GM18861 (cell line): ENCODE measurements around the gene NUB1.

ENCODE experiments used
- ATAC-seq: cut with Tn5 transposase; IDR thresholded peaks from one replicate; pipeline ENCODE4 v1.9.1; 2021; ENCODE audit not compliant: unreplicated experiment

The NUB1 gene

GRCh38 chr7:151312831-151313809 lies 28.5 kb upstream of the NUB1 start:
- no peak for ATAC-seq

- no peak for ATAC-seq
These were observed 27.8 kb upstream of the NUB1 start for GRCh38 chr7:151313857-151314256.

DNA sequence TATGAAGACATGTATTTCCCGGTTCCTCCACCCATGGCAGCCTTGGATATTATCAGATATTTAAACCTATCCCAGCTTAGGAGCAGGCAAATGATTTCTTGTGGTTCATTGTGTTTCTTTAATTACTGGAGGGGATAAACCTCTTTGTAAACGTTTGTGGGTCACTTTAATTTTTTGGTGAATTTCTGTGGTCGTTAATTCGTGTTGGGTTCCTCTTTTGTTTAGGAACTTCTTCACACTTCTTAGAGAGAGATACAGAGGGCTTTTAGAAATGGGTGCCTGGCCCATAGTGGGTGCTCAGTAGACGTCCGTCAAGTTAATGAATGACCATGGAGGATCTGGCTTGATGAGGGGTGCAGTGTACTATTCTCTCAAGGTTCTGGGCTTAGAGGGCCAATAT lies 27.2 kb upstream of the NUB1 start:
- no peak for ATAC-seq

DNA sequence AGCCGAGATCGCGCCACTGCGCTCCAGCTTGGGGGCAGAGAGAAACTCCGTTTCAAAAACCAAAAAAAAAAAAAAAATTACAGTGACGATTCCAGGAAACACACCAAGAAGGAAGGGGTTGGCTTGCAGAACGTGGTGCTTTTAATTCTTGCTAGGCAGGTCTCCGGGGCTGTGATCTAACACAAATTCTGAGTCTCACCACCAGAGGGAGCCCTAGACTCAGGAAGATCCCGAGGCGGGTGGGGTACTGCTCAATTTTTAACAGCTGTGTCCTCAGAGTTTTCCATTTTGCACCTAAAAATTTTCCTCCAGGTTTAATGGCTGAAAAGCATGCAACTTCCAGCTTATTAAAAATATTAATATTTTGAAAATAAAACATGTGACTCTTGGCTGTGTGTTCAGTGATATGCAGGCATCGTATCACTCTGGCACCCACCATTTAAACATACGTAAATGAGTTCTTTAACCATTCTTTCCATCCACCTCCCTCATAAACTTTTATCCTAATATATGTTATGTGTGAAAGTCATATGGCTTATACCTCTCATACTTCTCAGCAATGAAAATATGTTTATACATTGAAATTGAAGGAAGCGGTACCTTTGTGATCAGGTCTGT lies 26.5 kb upstream of the NUB1 start:
- no peak for ATAC-seq

DNA sequence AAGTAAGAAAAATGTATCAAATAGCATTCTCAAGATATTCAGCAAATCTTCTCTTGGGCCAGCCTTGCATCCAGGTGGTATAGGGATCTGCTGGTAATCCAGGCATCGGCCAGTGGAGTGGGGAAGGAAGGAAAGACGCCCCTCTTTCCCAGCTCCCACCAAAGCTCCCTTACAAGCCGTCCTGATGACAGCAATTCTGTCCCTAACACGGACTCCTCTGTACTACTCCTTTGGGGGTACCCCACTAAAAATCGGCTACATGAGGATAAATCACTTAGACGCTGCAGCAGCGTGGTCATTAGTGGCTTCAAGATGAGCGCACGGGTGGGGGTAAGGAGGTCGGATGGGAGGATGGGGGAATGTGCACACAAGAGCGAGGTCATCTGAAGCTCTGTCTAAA lies 24.7 kb upstream of the NUB1 start:
- no peak for ATAC-seq

- no peak for ATAC-seq
These were observed 23.7 kb upstream of the NUB1 start for GRCh38 chr7:151317936-151318335.

GRCh38 chr7:151319189-151319588 lies 22.4 kb upstream of the NUB1 start:
- no peak for ATAC-seq

DNA sequence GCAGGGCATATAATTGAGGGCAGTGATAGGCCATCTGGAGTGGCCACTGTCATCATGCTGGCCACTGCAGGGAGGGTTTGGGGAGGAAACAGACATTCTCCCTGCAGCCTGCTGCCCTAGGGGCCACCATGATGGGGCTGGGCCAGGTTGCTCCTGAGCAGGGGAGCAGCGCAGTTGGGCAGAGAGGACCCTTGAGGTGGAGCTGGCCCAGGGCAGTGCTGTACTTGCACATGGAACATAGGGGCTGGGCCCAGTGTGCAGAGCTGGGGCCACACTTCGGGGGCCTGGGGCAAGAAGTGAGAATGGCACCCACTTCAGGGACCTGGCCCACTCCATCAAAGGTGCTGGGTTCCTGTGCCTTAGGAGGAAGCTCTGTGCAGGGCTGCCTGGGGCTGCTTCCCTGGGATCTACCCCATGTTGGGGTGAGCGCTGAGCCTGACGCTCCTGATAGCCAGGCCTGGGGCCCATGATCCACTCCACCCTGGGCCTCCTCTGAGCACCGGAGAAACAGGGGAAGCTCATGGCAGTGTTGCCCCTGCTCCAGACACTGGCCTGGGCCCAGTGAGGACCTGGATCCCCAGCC lies 21.3 kb upstream of the NUB1 start:
- no peak for ATAC-seq

DNA sequence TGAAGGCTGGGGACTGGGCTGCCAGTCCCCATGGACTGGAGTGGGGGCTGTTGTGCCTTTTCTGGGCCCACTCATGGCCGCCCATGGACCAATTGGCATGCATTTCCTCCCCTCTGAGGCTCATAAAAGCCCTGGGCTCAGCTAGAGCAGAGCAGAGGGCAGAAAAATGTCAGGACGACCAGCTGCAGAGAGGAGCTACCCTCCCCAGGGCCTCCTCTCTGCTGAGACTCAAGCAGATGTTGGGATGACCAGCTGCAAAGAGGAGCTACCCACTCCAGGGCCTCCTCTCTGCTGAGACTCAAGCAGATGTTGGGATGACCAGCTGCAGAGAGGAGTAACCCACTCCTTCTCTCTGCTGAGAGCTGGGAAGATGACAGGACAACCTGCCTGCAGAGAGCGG lies 20.3 kb upstream of the NUB1 start:
- ATAC-seq, result no peak

GRCh38 chr7:151322906-151323305 lies 18.7 kb upstream of the NUB1 start:
- no peak for ATAC-seq

DNA sequence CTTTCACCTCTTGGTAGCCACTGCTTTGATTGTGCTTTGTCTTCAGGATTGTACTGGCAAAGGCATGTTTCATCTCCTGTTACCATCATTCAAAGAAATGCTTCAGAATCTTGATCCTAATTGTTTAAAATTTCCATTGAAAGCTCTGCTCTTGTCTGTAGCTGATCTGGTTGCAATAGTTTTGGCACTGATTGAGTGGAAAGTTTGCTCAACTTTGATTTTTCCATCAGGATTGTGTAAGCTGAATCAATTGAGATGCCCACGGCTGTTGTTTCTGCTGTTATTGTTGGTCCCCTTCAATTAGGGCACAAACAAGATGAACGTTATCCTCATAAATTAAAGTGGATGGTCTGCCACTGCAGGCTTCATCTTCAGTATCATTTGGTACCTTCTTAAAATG lies 14.6 kb upstream of the NUB1 start:
- ATAC-seq, result no peak

- ATAC-seq, result no peak
These were observed 14.0 kb upstream of the NUB1 start for GRCh38 chr7:151327659-151328058.

DNA sequence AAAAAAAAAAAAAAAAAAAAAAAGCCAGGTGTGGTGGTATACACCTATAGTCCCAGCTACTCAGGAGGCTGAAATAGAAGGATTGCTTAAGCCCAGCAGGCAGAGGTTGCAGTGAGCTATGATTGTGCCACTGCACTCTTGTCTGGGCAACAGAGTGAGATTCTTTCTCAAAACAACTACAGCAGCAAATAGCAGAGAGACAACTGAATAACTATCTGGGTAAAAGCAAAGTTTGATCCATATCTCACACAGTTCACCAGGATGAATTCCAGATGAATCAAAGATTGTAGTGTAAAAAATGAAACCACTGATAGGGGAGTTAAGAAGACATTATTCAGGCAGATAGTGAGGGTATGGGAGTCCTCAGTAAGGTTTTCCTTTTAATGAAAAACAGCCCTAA lies 11.4 kb upstream of the NUB1 start:
- no peak for ATAC-seq

- ATAC-seq, result no peak
These were observed 11.0 kb upstream of the NUB1 start for GRCh38 chr7:151330661-151331060.

DNA sequence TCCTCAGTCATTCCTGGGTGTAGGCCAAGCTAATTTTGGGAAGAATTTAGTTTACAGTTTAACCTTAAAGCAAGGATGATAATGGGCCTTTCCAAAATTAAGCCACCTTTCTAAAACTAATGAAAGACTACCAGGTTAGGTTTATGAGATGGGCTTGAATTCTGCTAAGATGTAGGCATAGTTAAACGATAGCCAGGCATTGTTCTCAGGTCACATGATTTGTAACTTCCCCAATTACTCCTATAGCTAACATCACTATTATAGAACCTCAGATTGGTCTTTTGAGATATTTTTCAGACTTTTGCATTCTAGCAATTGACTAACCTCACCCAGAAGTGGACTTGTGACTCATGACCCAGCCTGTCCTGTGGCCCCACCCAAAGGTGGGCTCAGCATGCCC lies 7.0 kb upstream of the NUB1 start:
- ATAC-seq, result no peak

GRCh38 chr7:151336027-151336708 lies 5.4 kb upstream of the NUB1 start:
- no peak for ATAC-seq

DNA sequence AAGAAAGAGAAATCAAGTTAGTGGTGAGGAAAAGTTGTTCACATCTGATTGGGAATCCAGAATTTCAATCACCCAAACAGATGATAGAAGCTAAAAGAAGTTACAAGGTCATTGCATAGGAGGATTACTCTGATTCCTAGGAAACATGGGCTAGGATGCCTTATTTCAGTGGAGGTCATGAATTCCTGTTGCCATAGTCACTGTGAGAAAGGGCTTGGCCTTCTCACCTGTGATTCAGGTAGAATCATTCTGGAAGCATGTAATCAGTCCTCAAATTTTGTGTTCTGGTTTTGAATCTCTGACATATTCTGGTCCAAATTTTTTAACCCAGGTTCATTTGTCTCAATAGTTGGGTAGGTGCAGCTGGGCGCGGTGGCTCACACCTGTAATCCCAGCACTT lies 4.3 kb upstream of the NUB1 start:
- ATAC-seq, result no peak

GRCh38 chr7:151338809-151339208 lies 2.8 kb upstream of the NUB1 start:
- no peak for ATAC-seq

DNA sequence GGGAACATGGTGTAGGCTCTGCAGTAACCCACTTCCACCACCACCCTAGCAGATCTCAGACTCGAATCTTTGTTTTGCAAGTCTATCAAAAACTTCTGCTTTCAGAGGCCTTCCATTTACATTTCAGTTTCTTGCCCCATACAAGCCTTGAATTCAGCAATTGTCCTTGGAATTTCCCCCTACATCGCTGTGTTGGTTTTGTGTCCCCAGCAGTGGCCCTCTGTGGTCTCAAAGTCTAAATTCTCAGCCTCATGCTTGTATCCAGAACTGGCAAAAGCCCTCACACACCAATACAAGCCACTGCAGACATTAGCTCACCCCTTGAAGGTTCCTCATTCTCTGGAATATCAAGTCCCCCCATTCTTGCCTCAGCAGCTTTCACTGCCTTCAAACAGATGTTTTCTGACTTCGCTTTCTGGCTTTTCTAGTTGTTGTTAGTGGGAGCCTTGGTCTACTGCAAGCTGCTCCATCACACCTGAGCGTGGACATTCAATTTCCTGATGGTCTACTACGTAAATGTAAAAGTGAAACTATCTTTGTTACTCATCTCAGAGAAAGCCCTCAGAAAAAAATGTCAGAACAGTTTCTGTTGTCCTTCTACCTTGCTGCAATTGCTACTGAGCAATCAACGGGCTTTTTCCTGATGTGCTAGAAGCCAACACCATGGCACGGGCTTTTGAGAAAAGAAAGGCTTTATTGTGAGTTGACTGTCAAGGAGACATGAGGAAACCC lies 1.8 kb upstream of the NUB1 start:
- peak; percentile 63 for ATAC-seq

- no peak for ATAC-seq
These were observed 737 bp upstream of the NUB1 start for GRCh38 chr7:151340794-151341356.
